NCI-H748 (cell line): ENCODE data around the gene FOXQ1.
"Not testable (repeated sequence)": the region's sequence is repeated elsewhere in the genome, so short reads cannot be mapped to it uniquely, and the experiment has no call there.

Experiments
- DNase-seq: peaks from one replicate; lab custom pipeline; 2025; ENCODE audit not compliant: unreplicated experiment; lab: John Stamatoyannopoulos, UW

FOXQ1 gene

DNA sequence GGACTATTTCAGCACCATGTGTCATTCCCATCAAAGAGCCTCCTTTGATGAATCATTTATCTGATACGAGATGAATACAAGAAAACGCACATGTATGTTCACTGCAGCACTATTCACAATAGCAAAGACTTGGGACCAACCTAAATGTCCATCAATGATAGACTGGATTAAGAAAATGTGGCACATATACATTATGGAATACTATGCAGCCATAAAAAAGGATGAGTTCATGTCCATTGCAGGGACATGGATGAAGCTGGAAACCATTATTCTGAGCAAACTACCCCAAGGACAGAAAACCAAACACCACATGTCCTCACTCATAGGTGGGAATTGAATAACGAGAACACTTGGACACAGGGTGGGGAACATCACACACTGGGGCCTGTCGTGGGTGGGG is 49.8 kb downstream of the FOXQ1 start:
- not testable (repeated sequence) for DNase-seq

DNA sequence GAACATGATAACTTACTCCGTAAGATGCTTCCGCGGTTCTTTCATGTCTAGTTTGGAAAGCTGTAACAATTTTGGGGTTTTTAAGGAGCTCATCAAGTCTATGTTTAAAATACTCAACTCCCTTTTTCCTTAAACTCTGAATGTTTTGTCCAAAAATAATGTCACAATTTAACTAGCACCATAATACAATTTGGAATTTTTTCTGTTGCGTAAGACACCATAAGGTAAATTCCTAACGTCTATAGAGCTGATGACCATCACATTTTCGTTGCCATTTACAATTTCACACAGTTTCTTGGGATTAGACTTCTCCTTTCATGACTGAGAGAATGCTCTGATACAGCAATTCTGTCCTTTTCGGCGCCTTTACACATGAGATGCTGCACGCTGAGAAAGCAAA is 50.7 kb downstream of the FOXQ1 start:
- DNase-seq = no peak

DNA sequence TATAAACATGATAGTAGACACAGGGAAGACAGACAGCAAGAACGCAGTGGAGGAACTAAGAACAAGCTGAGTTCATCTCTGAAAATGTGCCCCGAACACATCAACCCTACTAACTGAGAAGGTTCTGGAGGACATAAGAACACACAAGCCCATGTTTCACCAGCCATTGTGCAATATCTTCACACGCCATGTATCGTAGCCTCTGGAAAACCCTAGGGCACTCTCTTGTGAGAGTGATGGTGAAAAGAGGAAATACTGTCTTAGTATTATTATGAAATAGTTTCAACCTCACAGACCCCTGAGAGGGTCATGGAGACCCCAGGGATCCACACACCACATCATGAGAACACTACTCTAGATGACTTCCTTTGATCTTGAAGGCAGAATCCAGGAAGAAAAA is 51.4 kb downstream of the FOXQ1 start:
- DNase-seq = no peak

GRCh38 chr6:1363729-1364572 is 52.1 kb downstream of the FOXQ1 start:
- DNase-seq = no peak
